Limb (tissue), 2 donors: ENCODE results near the gene HMGCR.

Experiments used
- DNase-seq, 2 donors: peaks; one replicate each; pipeline ENCODE4 v3.0.0-alpha.2; 2016; ENCODE audit errors: extremely low spot score in 2 of 2

Gene HMGCR

DNA sequence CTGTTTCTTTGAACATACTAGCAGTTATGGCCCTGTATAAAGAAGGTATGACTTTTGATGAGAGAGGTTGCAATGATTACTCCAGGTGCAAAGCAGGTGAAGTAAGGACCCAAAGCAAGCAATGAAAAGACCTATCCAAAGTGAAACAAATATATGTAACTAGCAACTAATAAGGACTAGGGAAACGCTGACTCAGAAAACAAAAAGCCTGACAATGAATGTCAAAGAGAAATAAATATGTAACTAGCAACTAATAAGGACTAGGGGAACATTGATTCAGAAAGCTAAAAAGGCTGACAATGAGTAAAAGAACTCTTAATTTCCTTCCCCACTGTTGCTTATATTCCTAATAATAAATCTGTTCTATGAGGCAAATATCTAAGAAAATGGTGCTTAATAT, 43.1 kb downstream of the HMGCR start:
- no peak for DNase-seq

DNA sequence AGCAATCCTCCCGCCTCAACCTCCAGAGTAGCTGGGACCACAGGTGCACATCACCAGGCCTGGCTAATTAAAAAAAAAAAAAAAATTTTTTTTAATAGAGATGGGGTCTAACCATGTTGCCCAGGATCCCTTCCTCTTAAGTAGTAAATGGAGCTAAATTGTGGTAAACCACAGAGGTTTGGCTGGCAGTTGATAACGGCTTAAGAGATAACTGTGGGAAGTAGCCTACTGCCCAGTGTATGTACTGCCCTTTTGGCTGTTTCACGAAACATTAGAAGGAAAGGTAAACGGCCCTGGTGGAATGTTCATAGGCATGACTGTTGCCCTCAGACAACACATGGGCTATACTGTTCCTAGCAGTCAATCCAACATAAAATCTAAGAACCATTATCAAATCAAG, 44.4 kb downstream of the HMGCR start:
- DNase-seq: no peak

DNA sequence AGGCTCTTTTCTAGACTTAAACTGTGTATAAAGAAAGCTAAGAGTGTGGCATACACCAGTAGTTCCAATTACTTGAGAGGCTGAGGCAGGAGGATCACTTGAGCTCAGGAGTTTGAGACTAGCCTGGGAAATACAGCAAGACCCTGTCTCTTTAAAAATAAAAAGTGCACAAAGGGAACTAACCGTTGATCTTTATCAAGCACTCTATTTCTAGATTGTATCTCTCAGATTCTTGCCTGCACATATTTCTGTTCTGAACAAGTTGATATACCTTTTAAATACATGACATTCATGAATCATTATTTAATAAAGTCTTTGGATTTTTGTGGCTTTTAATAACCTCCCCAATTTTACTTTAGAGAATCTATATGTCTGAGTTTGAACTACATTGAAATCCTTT, 47.2 kb downstream of the HMGCR start:
- DNase-seq: no peak

GRCh38 chr5:75387806-75388205, 50.8 kb downstream of the HMGCR start:
- no peak for DNase-seq

- no peak for DNase-seq
Measured at GRCh38 chr5:75389430-75389829, 52.4 kb downstream of the HMGCR start.

- DNase-seq: no peak
Measured at GRCh38 chr5:75395277-75395676, 58.3 kb downstream of the HMGCR start.

GRCh38 chr5:75405296-75405695, 68.3 kb downstream of the HMGCR start:
- no peak for DNase-seq
